Fibroblast of skin of left quadriceps (primary cell): ENCODE data around the gene TBX2.
"Not testable (repeated sequence)": the region's sequence is repeated elsewhere in the genome, so short reads cannot be mapped to it uniquely, and the experiment has no call there.

ENCODE experiments used
- DNase-seq, 2 experiments: peaks; one replicate each; pipeline ENCODE4 v3.0.0-alpha.2; 2013; ENCODE audit warnings: low read depth in 2 of 2

Gene TBX2

DNA sequence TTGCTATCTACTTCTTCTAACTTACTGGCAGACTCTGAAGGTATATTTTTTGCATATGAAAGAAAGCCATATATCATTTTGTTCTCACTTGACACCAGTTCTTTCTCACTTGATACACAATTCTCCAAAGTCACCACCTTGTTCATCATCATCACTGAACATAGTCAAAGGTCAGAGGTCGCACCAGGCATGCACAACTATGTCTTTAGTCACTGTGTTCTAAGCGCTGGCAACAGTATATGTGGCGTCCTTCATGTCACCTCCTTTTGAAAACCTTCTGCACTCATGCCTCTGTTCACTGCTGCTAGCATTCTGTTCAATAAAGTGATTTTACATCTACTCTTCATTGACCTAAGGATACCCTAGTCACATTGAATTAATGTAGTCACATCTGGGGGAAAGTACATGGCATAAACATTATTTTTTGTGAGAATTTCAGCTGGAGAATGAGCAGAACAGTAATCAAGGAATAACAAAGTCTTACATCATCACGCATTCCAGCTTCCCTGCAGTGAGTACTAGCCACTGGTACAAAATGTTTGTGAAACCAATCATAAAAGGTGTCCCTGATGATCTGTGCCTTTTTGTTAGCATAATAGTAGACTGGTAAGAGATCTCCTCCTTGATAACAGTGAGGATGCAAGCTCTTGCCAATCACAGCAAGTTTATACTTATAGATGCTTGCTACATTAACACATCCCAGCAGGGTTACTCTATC lies 32.1 kb downstream of the TBX2 start:
- DNase-seq = peak in 1 of 2 experiments; percentile 20

DNA sequence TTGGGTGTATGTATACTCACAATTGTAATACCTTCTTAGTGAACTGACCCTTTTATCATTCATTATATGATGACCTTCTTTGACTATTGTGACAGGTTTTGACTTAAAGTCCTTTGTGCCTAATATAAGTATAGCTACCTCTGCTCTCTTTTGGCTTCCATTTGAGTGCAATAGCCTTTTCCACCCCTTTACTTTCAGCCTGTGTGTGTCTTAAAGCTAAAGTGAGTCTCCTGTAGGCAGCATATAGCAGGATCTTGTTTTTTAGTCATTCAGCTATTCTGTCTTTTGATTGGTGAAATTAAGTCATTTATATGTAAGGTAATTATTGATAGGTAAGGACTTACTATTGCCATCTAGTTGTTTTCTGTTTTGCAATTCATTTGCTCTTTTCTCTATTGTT lies 36.6 kb downstream of the TBX2 start:
- no peak for DNase-seq

DNA sequence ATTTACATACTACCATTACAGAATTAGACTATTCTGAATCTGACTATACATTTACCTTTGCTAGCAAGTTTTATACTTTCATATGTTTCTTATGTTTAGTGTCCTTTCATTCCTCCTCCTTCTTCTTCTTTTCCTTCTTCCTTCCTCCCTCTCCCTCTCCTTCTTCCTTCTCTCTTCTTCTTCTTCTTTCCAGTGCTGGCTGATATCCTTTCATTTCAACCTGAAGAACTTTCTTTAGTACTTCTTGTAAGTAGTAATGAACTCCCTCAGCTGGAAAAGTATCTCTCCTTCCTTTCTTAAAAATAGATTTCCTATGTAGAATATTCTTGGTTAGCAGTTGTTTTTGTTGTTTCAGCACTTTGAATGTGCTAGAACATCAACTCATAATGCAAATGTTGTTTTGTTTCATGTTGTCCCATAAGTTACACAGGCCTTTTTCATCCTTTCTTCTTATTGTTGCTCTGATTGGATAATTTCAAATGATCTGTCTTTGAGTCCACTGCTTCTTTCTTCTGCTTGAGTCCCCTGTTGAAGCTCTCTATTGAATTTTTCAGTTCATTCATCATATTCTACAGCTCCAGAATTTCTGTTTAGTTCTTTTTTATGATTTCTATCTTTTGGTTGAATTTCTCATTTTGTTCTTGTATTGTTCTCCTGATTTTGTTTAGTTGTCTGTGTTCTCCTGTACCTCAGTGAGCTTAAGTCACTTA lies 37.5 kb downstream of the TBX2 start:
- DNase-seq = no peak

GRCh38 chr17:61440697-61441096 lies 41.1 kb downstream of the TBX2 start:
- no peak for DNase-seq

DNA sequence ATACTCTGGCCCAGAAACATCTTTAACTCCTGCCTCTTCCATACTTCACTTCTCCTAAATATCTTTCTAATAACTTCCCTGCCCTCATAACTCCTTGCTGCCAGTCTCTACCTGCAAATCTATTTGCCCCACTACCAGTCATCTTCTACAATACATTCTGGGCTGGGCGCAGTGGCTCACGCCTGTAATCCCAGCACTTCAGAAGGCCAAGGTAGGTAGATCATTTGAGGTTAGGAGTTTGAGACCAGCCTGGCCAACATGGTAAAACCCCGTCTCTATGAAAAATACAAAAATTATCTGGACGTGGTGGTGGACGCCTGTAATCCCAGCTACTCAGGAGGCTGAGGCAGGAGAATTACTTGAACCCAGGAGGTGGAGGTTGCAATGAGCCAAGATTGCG lies 41.9 kb downstream of the TBX2 start:
- DNase-seq = not testable (repeated sequence)

DNA sequence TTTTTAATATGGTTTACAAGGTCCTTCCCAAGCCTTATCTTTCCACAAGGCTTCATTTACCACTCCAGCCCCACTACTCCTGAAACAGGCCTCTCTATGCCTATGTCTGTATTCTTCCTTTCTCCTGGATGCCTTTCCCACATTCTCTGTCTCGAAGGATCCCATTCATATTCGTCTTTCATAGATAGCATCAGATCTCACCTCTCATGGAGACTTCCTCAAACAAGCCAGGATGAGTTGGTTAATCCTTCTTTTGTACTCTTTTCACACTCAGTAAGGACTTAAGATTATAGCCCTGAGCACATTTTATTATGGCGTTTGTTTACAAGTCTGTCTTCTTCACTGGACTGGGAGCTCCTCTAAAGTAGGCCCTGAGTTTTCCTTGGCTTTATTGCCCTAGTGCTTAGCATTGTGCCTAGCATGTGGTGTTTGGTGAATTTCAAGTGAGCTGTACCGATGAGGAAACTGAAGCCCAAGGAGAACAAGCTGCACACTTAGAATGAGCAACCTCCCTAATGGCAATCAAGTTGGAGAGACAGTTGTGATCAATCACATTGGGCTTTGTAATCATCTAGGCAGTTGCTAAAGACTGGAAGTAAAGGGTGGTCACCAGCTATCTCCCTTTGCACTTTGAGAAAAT lies 42.6 kb downstream of the TBX2 start:
- DNase-seq = no peak

DNA sequence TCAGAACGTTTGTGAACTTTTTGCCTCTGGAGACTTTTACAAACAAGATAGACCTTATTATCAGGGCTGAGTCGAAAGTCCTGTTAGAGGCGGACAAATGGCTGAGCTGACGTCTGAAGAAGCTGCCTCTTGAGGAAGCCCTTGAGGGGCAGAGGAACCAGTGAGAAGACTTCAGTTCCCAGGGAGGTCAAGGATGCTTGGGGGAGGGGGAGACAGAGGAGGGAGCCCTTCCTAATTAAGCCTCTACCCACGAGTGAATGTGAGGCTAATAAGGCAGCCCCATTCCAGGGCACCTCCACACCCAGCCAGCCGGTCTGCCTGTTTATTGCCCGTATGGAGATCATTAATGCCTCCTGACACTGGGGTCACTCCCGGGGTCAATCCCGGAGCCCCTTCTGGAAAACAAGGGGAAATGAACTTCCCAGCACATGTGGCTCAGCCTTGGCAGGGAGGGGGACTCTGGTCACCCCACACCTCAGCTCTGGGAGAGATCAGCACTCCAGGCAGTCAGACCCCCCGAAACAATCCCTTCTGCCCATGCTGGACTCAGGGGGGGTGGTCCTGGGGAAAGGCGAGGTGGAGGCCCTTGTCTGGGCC lies 43.3 kb downstream of the TBX2 start:
- no peak for DNase-seq

GRCh38 chr17:61443475-61443882 lies 43.8 kb downstream of the TBX2 start:
- no peak for DNase-seq

DNA sequence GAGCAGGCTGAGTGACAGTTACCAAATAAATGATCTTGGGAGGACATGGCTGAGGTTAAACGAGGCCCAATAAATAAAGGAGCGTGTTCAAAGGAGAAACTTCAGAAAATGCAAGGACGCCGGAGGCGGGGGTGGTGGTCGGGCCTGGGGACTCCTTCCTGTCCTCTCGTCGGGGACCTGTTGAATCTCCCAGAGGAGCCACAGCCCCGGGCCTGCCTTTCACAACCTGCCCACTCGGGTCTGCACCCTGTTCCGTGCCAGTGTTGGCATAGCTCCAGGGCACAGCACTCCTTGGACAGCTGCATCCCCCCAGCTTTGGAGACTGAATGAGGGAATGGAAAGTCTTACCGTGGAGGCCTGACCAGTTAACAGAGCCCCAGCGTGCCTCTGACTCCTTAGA lies 44.4 kb downstream of the TBX2 start:
- DNase-seq = no peak

GRCh38 chr17:61444831-61445230 lies 45.2 kb downstream of the TBX2 start:
- DNase-seq = no peak

- no peak for DNase-seq
Measured at GRCh38 chr17:61447358-61447757, 47.7 kb downstream of the TBX2 start.

DNA sequence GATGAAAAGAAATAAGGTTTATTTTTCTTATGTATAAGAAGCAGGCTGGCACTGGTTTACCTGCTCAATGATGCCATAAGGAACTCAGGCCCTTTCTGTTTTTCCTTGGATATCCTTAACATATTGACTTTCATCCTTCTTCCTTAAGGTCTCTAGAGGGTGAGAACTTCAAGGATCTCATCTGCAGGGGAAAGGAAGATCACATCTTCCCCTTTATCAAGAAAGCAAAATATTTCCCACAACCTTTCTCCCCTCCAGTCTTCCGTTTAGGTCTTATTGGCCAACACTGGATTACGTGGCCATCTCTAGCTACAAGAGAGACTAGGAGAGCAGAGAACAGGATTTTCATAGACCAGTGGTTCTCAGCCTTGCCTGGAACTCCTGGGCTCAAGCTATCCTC lies 48.4 kb downstream of the TBX2 start:
- no peak for DNase-seq

- not testable (repeated sequence) for DNase-seq
Measured at GRCh38 chr17:61449140-61449539, 49.5 kb downstream of the TBX2 start.

DNA sequence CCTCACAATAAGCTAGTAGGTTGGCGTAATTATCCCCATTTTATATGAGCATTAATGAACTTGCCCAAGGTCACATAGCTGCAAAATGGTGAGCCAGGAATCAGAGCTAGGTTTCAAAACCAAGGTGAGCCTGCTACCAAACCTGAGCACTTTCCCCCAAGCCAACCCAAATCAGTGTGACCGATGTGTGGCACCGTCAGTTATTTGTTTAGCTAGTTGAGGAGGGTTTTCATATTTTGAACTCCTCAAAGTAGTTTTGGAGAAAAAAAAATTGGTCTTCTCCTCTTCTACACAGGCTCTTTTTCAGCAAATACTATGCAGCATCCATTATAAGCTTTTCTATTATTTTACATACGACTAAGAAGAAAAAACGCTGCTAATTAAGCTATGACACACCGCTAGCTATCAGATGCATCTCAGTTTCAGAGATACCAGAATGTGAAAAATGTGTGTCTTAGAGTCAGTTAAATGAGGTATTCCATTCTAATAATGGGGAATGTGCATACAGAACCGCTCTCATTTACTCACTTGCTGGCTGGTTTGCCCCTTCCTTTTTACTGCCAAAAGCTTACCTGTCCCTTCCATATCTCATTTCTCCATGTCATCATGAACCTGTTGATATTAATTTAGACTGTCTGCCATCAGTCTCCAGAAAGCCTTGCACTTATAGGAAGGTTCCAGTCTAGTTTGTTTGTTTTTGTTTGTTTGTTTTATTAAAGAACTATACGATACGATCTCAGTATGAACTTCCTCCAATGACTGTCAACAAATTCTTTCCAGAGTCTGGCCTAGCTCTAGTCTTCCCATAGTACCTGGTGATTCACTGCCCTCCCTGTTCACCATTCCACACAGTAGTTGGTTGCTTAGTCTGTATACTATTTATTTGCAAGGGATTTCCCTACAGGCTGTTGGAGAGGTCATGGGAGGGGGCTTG lies 50.3 kb downstream of the TBX2 start:
- no peak for DNase-seq

GRCh38 chr17:61450641-61451537 lies 51.2 kb downstream of the TBX2 start:
- DNase-seq = no peak

GRCh38 chr17:61451538-61452300 lies 52.1 kb downstream of the TBX2 start:
- no peak for DNase-seq

GRCh38 chr17:61452301-61453290 lies 53.0 kb downstream of the TBX2 start, which contains the start of gene TBX4:
Gene TBX4 (plus strand): TSS chr17:61452422. CDS start chr17:61456491, 4,069 bp downstream.
- no peak for DNase-seq
